PC-3 (cell line): ENCODE measurements around the gene FAU. TPM values are rescaled to one million over a fixed set of nuclear protein-coding genes. Genes with fewer than 3 reads are reported as not detected.

Source experiments
- ATAC-seq: fragments of 200-7000 bp; cut with Tn5 transposase; 2 replicates; pipeline ENCODE4 v1.9.1; 2020; ENCODE audit warnings: mild to moderate bottlenecking, moderate library complexity
- BruUV-seq: library from RNA; stranded (reverse); fragments of 400-500 nt; replicated peaks from 2 replicates; lab custom pipeline; 2021; lab: Mats Ljungman, UMichigan
- CTCF ChIA-PET: fragments of 300-600 bp; sonication (Branson Sonifier 250); formaldehyde crosslinking; loops from one replicate; lab custom pipeline; 2022; ENCODE audit warnings: antibody characterized with exemption; lab: Charles Lee
- POLR2A ChIA-PET: fragments of 300-600 bp; sonication (Branson Sonifier 250); formaldehyde crosslinking; loops from one replicate; lab custom pipeline; 2022; ENCODE audit warnings: antibody characterized with exemption; ENCODE audit not compliant: unreplicated experiment; lab: Charles Lee
- DNase-seq: peaks from one replicate; pipeline ENCODE4 v3.0.0-alpha.2; 2015
- H2AFZ ChIP-seq: fragments of 300-600 bp; sonication (generic); 2 replicates; pipeline ENCODE4 v1.6.0; 2016; ENCODE audit warnings: antibody characterized with exemption, low read length
- H3F3A ChIP-seq: fragments of 300-600 bp; sonication (generic); one replicate; pipeline ENCODE4 v1.6.0; 2017; ENCODE audit warnings: antibody characterized with exemption, low read length, control low read depth, mild to moderate bottlenecking; ENCODE audit not compliant: unreplicated experiment
- H3K27ac ChIP-seq: fragments of 300-600 bp; sonication (generic); 2 replicates; pipeline ENCODE4 v1.5.1; 2016; ENCODE audit warnings: mild to moderate bottlenecking, low read length
- H3K27me3 ChIP-seq: fragments of 300-600 bp; sonication (generic); 2 replicates; pipeline ENCODE4 v1.6.1; 2016; ENCODE audit warnings: low read length, mixed read lengths
- H3K36me3 ChIP-seq: fragments of 300-600 bp; sonication (generic); 2 replicates; pipeline ENCODE4 v1.6.1; 2016; ENCODE audit warnings: low read depth, mixed run types, low read length, mixed read lengths
- H3K4me1 ChIP-seq: fragments of 300-600 bp; sonication (generic); 2 replicates; pipeline ENCODE4 v1.5.1; 2016; ENCODE audit warnings: low read length; ENCODE audit not compliant: insufficient read depth
- H3K4me2 ChIP-seq: fragments of 300-600 bp; sonication (generic); 2 replicates; pipeline ENCODE4 v1.6.0; 2016; ENCODE audit warnings: low read length
- H3K4me3 ChIP-seq: fragments of 300-600 bp; sonication (generic); 2 replicates; pipeline ENCODE4 v1.5.1; 2016; ENCODE audit warnings: mild to moderate bottlenecking, low read length, mixed read lengths
- H3K79me2 ChIP-seq: fragments of 300-600 bp; sonication (generic); 2 replicates; pipeline ENCODE4 v1.6.1; 2017; ENCODE audit warnings: low read length, mixed read lengths
- H3K9ac ChIP-seq: fragments of 300-600 bp; sonication (generic); 2 replicates; pipeline ENCODE4 v1.6.0; 2016; ENCODE audit warnings: mild to moderate bottlenecking, low read length
- H3K9me2 ChIP-seq: fragments of 300-600 bp; sonication (generic); replicated peaks from 2 replicates; pipeline ENCODE4 v1.6.1; 2016; ENCODE audit warnings: mixed run types, low read length, mixed read lengths
- H3K9me3 ChIP-seq: fragments of 300-600 bp; sonication (generic); 2 replicates; pipeline ENCODE4 v1.6.1; 2016; ENCODE audit warnings: low read length, mixed read lengths
- H4K20me1 ChIP-seq: fragments of 300-600 bp; sonication (generic); 2 replicates; pipeline ENCODE4 v1.6.1; 2016; ENCODE audit warnings: low read length, mixed read lengths
- CTCF ChIP-seq: fragments of 300-600 bp; sonication (generic); conservative IDR thresholded peaks from 2 replicates; pipeline ENCODE4 v1.5.1; 2017; ENCODE audit warnings: antibody characterized with exemption, low read depth, mild to moderate bottlenecking, low read length
- EZH2 ChIP-seq: fragments of 300-600 bp; sonication (generic); IDR thresholded peaks from one replicate; pipeline ENCODE4 v1.6.1; 2017; ENCODE audit warnings: antibody characterized with exemption, mild to moderate bottlenecking, low read length; ENCODE audit not compliant: unreplicated experiment
- EZH2phosphoT487 ChIP-seq: fragments of 300-600 bp; sonication (generic); IDR thresholded peaks from 2 replicates; pipeline ENCODE4 v1.6.1; 2018; ENCODE audit warnings: mild to moderate bottlenecking, antibody characterized with exemption, low read length, borderline replicate concordance
- intact Hi-C: fragments of 100-400 bp; cut with micrococcal nuclease; formaldehyde crosslinking; loops from 2 replicates; pipeline ENCODE4 v1.9.0; 2023
- total RNA-seq: library from RNA; depleted of rRNA; stranded (reverse); fragments of >200 nt; gene quantifications from 2 replicates; pipeline ENCODE4 v1.2.3, GENCODE V29; 2014

FAU gene
- total RNA-seq, 1 experiment from 2014 or later, result 1,157 TPM

DNA sequence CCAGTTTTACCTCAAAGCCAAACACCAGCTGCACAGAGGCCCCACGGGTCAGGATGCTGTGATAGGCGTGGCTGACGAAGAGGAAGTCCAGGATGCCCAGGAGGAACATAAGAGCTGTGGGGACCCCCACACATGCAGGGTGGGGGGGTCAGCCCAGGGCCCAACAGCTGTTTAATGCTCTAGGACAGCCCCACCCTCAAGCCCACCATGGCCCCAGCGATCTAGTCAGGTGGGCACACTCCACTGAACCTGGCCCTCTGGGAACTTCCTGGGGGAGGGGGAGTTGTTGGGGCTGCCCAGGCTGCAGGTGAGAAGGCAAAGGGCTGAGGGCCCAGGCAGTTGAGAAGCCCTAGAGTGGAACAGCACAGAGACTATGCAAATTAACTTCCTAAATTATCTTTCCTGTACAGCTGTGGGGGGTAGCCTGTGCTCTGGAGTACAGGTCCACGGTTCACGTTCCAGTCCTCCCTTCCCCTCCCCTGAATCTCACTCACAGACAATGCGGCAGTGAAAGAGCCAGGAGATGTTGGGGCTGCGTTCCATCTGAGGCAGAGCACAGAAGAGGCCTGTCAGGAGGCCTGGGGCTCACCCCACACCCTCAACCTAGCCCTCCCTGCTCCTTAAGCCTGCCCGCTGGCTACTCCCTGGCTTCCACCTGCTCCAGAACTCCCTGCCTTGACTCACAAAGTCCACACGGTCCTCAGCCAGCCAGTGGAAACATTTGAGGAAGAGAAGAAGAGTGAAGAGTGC lies 10.5 kb upstream of the FAU start:
- no peak for TF ChIP-seq EZH2
- no peak for TF ChIP-seq CTCF
- TF ChIP-seq EZH2phosphoT487, result no peak
- ATAC-seq, result no peak

DNA sequence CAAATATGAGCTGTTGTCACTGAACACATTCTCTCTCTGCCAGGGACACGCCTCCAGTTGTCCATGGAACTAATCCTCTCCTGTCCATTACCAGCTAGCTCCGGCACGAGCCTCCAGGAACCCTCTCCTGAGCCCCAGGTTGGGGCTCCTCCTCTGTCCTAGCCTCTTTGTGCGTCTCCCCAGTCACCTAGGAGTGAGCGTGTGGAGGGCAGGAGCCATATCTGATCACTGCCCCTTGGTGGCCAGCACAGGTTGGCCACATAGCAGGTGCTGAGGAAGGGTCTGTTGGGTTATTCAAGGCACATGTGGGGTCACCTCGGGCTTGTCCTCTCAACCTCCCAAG lies 9.9 kb upstream of the FAU start:
- Histone ChIP-seq H3K79me2 (peaks cover 35% of the 10 kb centered on the region), H2AFZ (no peak overlapping the region), H3K27me3 (no peaks in the 10 kb centered on the region), H3K9me2 (no peaks in the 10 kb centered on the region), H3K4me2 (no peak overlapping the region), H3K9me3 (no peaks in the 10 kb centered on the region), H3F3A (no peaks in the 10 kb centered on the region), H3K4me3 (no peak overlapping the region), H3K4me1 (peaks cover 16% of the 10 kb centered on the region), H4K20me1 (no peaks in the 10 kb centered on the region; the same call in 1 of the 2 replicates), H3K36me3 (peaks cover 38% of the 10 kb centered on the region; the same call in 1 of the 2 replicates), H3K9ac (no peak overlapping the region), H3K27ac (no peak overlapping the region)
- ATAC-seq (no peak), DNase-seq (no peak)
- ChIA-PET POLR2A (no interaction called here), CTCF (no interaction called here)
- BruUV-seq, result no TSS peak
- TF ChIP-seq EZH2 (no peak), CTCF (no peak), EZH2phosphoT487 (no peak)
- intact Hi-C loops, result no loop called here

More for the DNA sequence above, 10.5 kb upstream of the FAU start:
- H3K79me2 ChIP-seq, result peaks cover 35% of the 10 kb centered on the region
- H3K9me2 ChIP-seq, result no peaks in the 10 kb centered on the region
- intact Hi-C loops, result no loop called here
- H3K27me3 ChIP-seq, result no peaks in the 10 kb centered on the region
- H3K36me3 ChIP-seq, result peaks cover 33% of the 10 kb centered on the region; the same call in 1 of the 2 replicates
- H2AFZ ChIP-seq, result no peak overlapping the region
- no peak overlapping the region for H3K27ac ChIP-seq
- no peak overlapping the region for H3K9ac ChIP-seq
- CTCF ChIA-PET, result no interaction called here
- peak overlapping the region; percentile 96 for H3K4me2 ChIP-seq
- no peak for DNase-seq
- no peaks in the 10 kb centered on the region for H3K9me3 ChIP-seq
- peak overlapping the region; percentile 90; the same call in 1 of the 2 replicates for H3K4me3 ChIP-seq
- no TSS peak for BruUV-seq
- no peaks in the 10 kb centered on the region; the same call in 1 of the 2 replicates for H4K20me1 ChIP-seq
- POLR2A ChIA-PET, result no interaction called here
- H3K4me1 ChIP-seq, result peaks cover 16% of the 10 kb centered on the region
- H3F3A ChIP-seq, result no peaks in the 10 kb centered on the region

- Histone ChIP-seq H3K9me2 (no peaks in the 10 kb centered on the region), H3K4me1 (peaks cover 16% of the 10 kb centered on the region), H3K79me2 (peaks cover 35% of the 10 kb centered on the region), H3F3A (no peaks in the 10 kb centered on the region), H3K9me3 (no peaks in the 10 kb centered on the region), H3K9ac (no peak overlapping the region), H3K4me2 (no peak overlapping the region), H3K4me3 (no peak overlapping the region), H2AFZ (no peak overlapping the region), H3K27ac (no peak overlapping the region), H4K20me1 (no peaks in the 10 kb centered on the region; the same call in 1 of the 2 replicates), H3K36me3 (peaks cover 43% of the 10 kb centered on the region; the same call in 1 of the 2 replicates), H3K27me3 (no peaks in the 10 kb centered on the region)
- CTCF ChIA-PET, result no interaction called here
- TF ChIP-seq EZH2 (no peak), CTCF (no peak), EZH2phosphoT487 (no peak)
- no TSS peak for BruUV-seq
- intact Hi-C loops, result no loop called here
- POLR2A ChIA-PET, result no interaction called here
- DNase-seq (no peak), ATAC-seq (no peak)
Measured at GRCh38 chr11:65131417-65131776, 9.5 kb upstream of the FAU start.
